ENCODE results near the gene EGFR.

Gene EGFR

GRCh38 chr7:55210716-55211115 is 191.9 kb downstream of the EGFR start:
- no peak overlapping the region for H3K27ac ChIP-seq (ENCODE audit: low read depth, low read length)
- H3K4me1 ChIP-seq (ENCODE audit: control insufficient read depth, insufficient read depth, low read length), result no peaks in the 10 kb centered on the region
- no peaks in the 10 kb centered on the region for H3K9me3 ChIP-seq (ENCODE audit: control insufficient read depth, insufficient read depth, low read depth, low read length)
- H3K27me3 ChIP-seq (ENCODE audit: control insufficient read depth, insufficient read depth, low read length), result no peaks in the 10 kb centered on the region
- no peak overlapping the region for H3K9ac ChIP-seq (ENCODE audit: low read length)
- no peaks in the 10 kb centered on the region for H3K36me3 ChIP-seq (ENCODE audit: control insufficient read depth, insufficient read depth, low read length)
- H3K4me3 ChIP-seq (ENCODE audit: low read depth, low read length), result no peak overlapping the region

- H3K36me3 ChIP-seq (ENCODE audit: control insufficient read depth, insufficient read depth, low read length), result no peaks in the 10 kb centered on the region
- H3K27ac ChIP-seq (ENCODE audit: low read depth, low read length), result no peak overlapping the region
- no peak overlapping the region for H3K4me3 ChIP-seq (ENCODE audit: low read depth, low read length)
- no peaks in the 10 kb centered on the region for H3K4me1 ChIP-seq (ENCODE audit: control insufficient read depth, insufficient read depth, low read length)
- H3K9ac ChIP-seq (ENCODE audit: low read length), result no peak overlapping the region
- H3K9me3 ChIP-seq (ENCODE audit: control insufficient read depth, insufficient read depth, low read depth, low read length), result no peaks in the 10 kb centered on the region
- no peaks in the 10 kb centered on the region for H3K27me3 ChIP-seq (ENCODE audit: control insufficient read depth, insufficient read depth, low read length)
These were observed 192.9 kb downstream of the EGFR start for GRCh38 chr7:55211726-55212125.

GRCh38 chr7:55212176-55212575 is 193.4 kb downstream of the EGFR start:
- Histone ChIP-seq H3K9me3 (ENCODE audit: control insufficient read depth, insufficient read depth, low read depth, low read length) (no peaks in the 10 kb centered on the region), H3K4me3 (ENCODE audit: low read depth, low read length) (no peak overlapping the region), H3K9ac (ENCODE audit: low read length) (no peak overlapping the region), H3K27ac (ENCODE audit: low read depth, low read length) (no peak overlapping the region), H3K27me3 (ENCODE audit: control insufficient read depth, insufficient read depth, low read length) (no peaks in the 10 kb centered on the region), H3K36me3 (ENCODE audit: control insufficient read depth, insufficient read depth, low read length) (no peaks in the 10 kb centered on the region), H3K4me1 (ENCODE audit: control insufficient read depth, insufficient read depth, low read length) (no peaks in the 10 kb centered on the region)

GRCh38 chr7:55212838-55213237 is 194.0 kb downstream of the EGFR start:
- H3K9me3 ChIP-seq (ENCODE audit: control insufficient read depth, insufficient read depth, low read depth, low read length), result no peaks in the 10 kb centered on the region
- no peak overlapping the region for H3K9ac ChIP-seq (ENCODE audit: low read length)
- no peak overlapping the region for H3K27ac ChIP-seq (ENCODE audit: low read depth, low read length)
- H3K27me3 ChIP-seq (ENCODE audit: control insufficient read depth, insufficient read depth, low read length), result no peaks in the 10 kb centered on the region
- no peaks in the 10 kb centered on the region for H3K4me1 ChIP-seq (ENCODE audit: control insufficient read depth, insufficient read depth, low read length)
- H3K4me3 ChIP-seq (ENCODE audit: low read depth, low read length), result no peak overlapping the region
- H3K36me3 ChIP-seq (ENCODE audit: control insufficient read depth, insufficient read depth, low read length), result no peaks in the 10 kb centered on the region

GRCh38 chr7:55214707-55215106 is 195.9 kb downstream of the EGFR start:
- no peaks in the 10 kb centered on the region; the same call in 1 of the 2 replicates for H3K9me3 ChIP-seq (ENCODE audit: control insufficient read depth, insufficient read depth, low read depth, low read length)
- no peak overlapping the region for H3K27ac ChIP-seq (ENCODE audit: low read depth, low read length)
- no peak overlapping the region for H3K9ac ChIP-seq (ENCODE audit: low read length)
- no peaks in the 10 kb centered on the region for H3K36me3 ChIP-seq (ENCODE audit: control insufficient read depth, insufficient read depth, low read length)
- no peaks in the 10 kb centered on the region for H3K4me1 ChIP-seq (ENCODE audit: control insufficient read depth, insufficient read depth, low read length)
- H3K4me3 ChIP-seq (ENCODE audit: low read depth, low read length), result no peak overlapping the region
- H3K27me3 ChIP-seq (ENCODE audit: control insufficient read depth, insufficient read depth, low read length), result no peaks in the 10 kb centered on the region

- peaks cover 14% of the 10 kb centered on the region for H3K9me3 ChIP-seq (ENCODE audit: control insufficient read depth, insufficient read depth, low read depth, low read length)
- H3K27ac ChIP-seq (ENCODE audit: low read depth, low read length), result no peak overlapping the region
- no peaks in the 10 kb centered on the region for H3K27me3 ChIP-seq (ENCODE audit: control insufficient read depth, insufficient read depth, low read length)
- no peak overlapping the region for H3K4me3 ChIP-seq (ENCODE audit: low read depth, low read length)
- H3K9ac ChIP-seq (ENCODE audit: low read length), result no peak overlapping the region
- H3K4me1 ChIP-seq (ENCODE audit: control insufficient read depth, insufficient read depth, low read length), result no peaks in the 10 kb centered on the region
- H3K36me3 ChIP-seq (ENCODE audit: control insufficient read depth, insufficient read depth, low read length), result no peaks in the 10 kb centered on the region
These were observed 204.2 kb downstream of the EGFR start for GRCh38 chr7:55223023-55223422.

GRCh38 chr7:55224111-55224510 is 205.3 kb downstream of the EGFR start:
- Histone ChIP-seq H3K27me3 (ENCODE audit: control insufficient read depth, insufficient read depth, low read length) (no peaks in the 10 kb centered on the region), H3K36me3 (ENCODE audit: control insufficient read depth, insufficient read depth, low read length) (no peaks in the 10 kb centered on the region), H3K4me3 (ENCODE audit: low read depth, low read length) (no peak overlapping the region), H3K27ac (ENCODE audit: low read depth, low read length) (no peak overlapping the region), H3K9ac (ENCODE audit: low read length) (no peak overlapping the region), H3K4me1 (ENCODE audit: control insufficient read depth, insufficient read depth, low read length) (no peaks in the 10 kb centered on the region), H3K9me3 (ENCODE audit: control insufficient read depth, insufficient read depth, low read depth, low read length) (peaks cover 14% of the 10 kb centered on the region)

GRCh38 chr7:55224810-55225209 is 206.0 kb downstream of the EGFR start:
- Histone ChIP-seq H3K9me3 (ENCODE audit: control insufficient read depth, insufficient read depth, low read depth, low read length) (peaks cover 14% of the 10 kb centered on the region), H3K36me3 (ENCODE audit: control insufficient read depth, insufficient read depth, low read length) (no peaks in the 10 kb centered on the region), H3K27ac (ENCODE audit: low read depth, low read length) (no peak overlapping the region), H3K4me1 (ENCODE audit: control insufficient read depth, insufficient read depth, low read length) (no peaks in the 10 kb centered on the region), H3K27me3 (ENCODE audit: control insufficient read depth, insufficient read depth, low read length) (no peaks in the 10 kb centered on the region), H3K9ac (ENCODE audit: low read length) (no peak overlapping the region), H3K4me3 (ENCODE audit: low read depth, low read length) (no peak overlapping the region)

- Histone ChIP-seq H3K9ac (ENCODE audit: low read length) (no peak overlapping the region), H3K9me3 (ENCODE audit: control insufficient read depth, insufficient read depth, low read depth, low read length) (no peaks in the 10 kb centered on the region), H3K4me1 (ENCODE audit: control insufficient read depth, insufficient read depth, low read length) (no peaks in the 10 kb centered on the region), H3K27me3 (ENCODE audit: control insufficient read depth, insufficient read depth, low read length) (no peaks in the 10 kb centered on the region), H3K36me3 (ENCODE audit: control insufficient read depth, insufficient read depth, low read length) (no peaks in the 10 kb centered on the region), H3K27ac (ENCODE audit: low read depth, low read length) (no peak overlapping the region), H3K4me3 (ENCODE audit: low read depth, low read length) (no peak overlapping the region)
These were observed 211.2 kb downstream of the EGFR start for GRCh38 chr7:55230014-55230413.

- H3K27me3 ChIP-seq (ENCODE audit: control insufficient read depth, insufficient read depth, low read length), result no peaks in the 10 kb centered on the region
These were observed 213.0 kb downstream of the EGFR start for GRCh38 chr7:55231736-55232280.

GRCh38 chr7:55233001-55233400 is 214.2 kb downstream of the EGFR start:
- H3K9ac ChIP-seq (ENCODE audit: low read length), result no peak overlapping the region
- H3K9me3 ChIP-seq (ENCODE audit: control insufficient read depth, insufficient read depth, low read depth, low read length), result no peaks in the 10 kb centered on the region
- no peak overlapping the region for H3K27ac ChIP-seq (ENCODE audit: low read depth, low read length)
- no peaks in the 10 kb centered on the region for H3K4me1 ChIP-seq (ENCODE audit: control insufficient read depth, insufficient read depth, low read length)
- no peak overlapping the region for H3K4me3 ChIP-seq (ENCODE audit: low read depth, low read length)
- H3K27me3 ChIP-seq (ENCODE audit: control insufficient read depth, insufficient read depth, low read length), result no peaks in the 10 kb centered on the region
- H3K36me3 ChIP-seq (ENCODE audit: control insufficient read depth, insufficient read depth, low read length), result no peaks in the 10 kb centered on the region

More at GRCh38 chr7:55231736-55232280, 213.0 kb downstream of the EGFR start:
- Histone ChIP-seq H3K27ac (ENCODE audit: low read depth, low read length) (no peak overlapping the region), H3K9me3 (ENCODE audit: control insufficient read depth, insufficient read depth, low read depth, low read length) (no peaks in the 10 kb centered on the region), H3K9ac (ENCODE audit: low read length) (no peak overlapping the region), H3K4me3 (ENCODE audit: low read depth, low read length) (no peak overlapping the region), H3K36me3 (ENCODE audit: control insufficient read depth, insufficient read depth, low read length) (no peaks in the 10 kb centered on the region), H3K4me1 (ENCODE audit: control insufficient read depth, insufficient read depth, low read length) (no peaks in the 10 kb centered on the region)

GRCh38 chr7:55234408-55234807 is 215.6 kb downstream of the EGFR start:
- Histone ChIP-seq H3K4me3 (ENCODE audit: low read depth, low read length) (no peak overlapping the region), H3K36me3 (ENCODE audit: control insufficient read depth, insufficient read depth, low read length) (no peaks in the 10 kb centered on the region), H3K27ac (ENCODE audit: low read depth, low read length) (no peak overlapping the region), H3K9ac (ENCODE audit: low read length) (no peak overlapping the region), H3K9me3 (ENCODE audit: control insufficient read depth, insufficient read depth, low read depth, low read length) (no peaks in the 10 kb centered on the region), H3K4me1 (ENCODE audit: control insufficient read depth, insufficient read depth, low read length) (no peaks in the 10 kb centered on the region), H3K27me3 (ENCODE audit: control insufficient read depth, insufficient read depth, low read length) (no peaks in the 10 kb centered on the region)

All from HUES6 (cell line).